ENCODE results near the gene CCDC50.

- TF ChIP-seq, protein P1, sequence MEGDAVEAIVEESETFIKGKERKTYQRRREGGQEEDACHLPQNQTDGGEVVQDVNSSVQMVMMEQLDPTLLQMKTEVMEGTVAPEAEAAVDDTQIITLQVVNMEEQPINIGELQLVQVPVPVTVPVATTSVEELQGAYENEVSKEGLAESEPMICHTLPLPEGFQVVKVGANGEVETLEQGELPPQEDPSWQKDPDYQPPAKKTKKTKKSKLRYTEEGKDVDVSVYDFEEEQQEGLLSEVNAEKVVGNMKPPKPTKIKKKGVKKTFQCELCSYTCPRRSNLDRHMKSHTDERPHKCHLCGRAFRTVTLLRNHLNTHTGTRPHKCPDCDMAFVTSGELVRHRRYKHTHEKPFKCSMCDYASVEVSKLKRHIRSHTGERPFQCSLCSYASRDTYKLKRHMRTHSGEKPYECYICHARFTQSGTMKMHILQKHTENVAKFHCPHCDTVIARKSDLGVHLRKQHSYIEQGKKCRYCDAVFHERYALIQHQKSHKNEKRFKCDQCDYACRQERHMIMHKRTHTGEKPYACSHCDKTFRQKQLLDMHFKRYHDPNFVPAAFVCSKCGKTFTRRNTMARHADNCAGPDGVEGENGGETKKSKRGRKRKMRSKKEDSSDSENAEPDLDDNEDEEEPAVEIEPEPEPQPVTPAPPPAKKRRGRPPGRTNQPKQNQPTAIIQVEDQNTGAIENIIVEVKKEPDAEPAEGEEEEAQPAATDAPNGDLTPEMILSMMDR (IDR thresholded peaks at IDR 0.05; ENCODE audit: low read depth, low read length, poor library complexity, severe bottlenecking) = no peak
- TF ChIP-seq EZH2phosphoT487 (IDR thresholded peaks at IDR 0.05; ENCODE audit: borderline replicate concordance, low read length) = no peak
These were observed 112.5 kb downstream of the CCDC50 start for GRCh38 chr3:191441687-191442086.
